ACC112 (cell line): ENCODE data around the gene GK.

ENCODE experiments used
- H2AFZ ChIP-seq: fragments of 200-600 bp; sonication (generic); one replicate; pipeline ENCODE4 v1.6.0; 2017; ENCODE audit warnings: antibody characterized with exemption, low read length; ENCODE audit not compliant: unreplicated experiment
- H3K27ac ChIP-seq: fragments of 200-600 bp; sonication (generic); 2 replicates; pipeline ENCODE4 v1.5.1; 2014; ENCODE audit warnings: low read depth, mild to moderate bottlenecking, antibody characterized with exemption, low read length, moderate library complexity
- H3K27me3 ChIP-seq: fragments of 200-600 bp; sonication (generic); 2 replicates; pipeline ENCODE4 v1.6.1; 2014; ENCODE audit warnings: mild to moderate bottlenecking, antibody characterized with exemption, low read length, moderate library complexity, mixed read lengths; ENCODE audit not compliant: insufficient read depth
- H3K36me3 ChIP-seq: fragments of 200-600 bp; sonication (generic); 2 replicates; pipeline ENCODE4 v1.6.1; 2016; ENCODE audit warnings: mild to moderate bottlenecking, antibody characterized with exemption, low read length, moderate library complexity, mixed read lengths; ENCODE audit not compliant: insufficient read depth
- H3K4me1 ChIP-seq: fragments of 200-600 bp; sonication (generic); one replicate; pipeline ENCODE4 v1.6.1; 2016; ENCODE audit warnings: low read length, mixed read lengths; ENCODE audit not compliant: insufficient read depth, unreplicated experiment, control insufficient read depth
- H3K4me3 ChIP-seq: fragments of 200-600 bp; sonication (generic); 2 replicates; pipeline ENCODE4 v1.5.1; 2014; ENCODE audit warnings: mild to moderate bottlenecking, low read depth, low read length
- H3K79me2 ChIP-seq: fragments of 200-600 bp; sonication (generic); one replicate; pipeline ENCODE4 v1.6.0; 2016; ENCODE audit warnings: low read length; ENCODE audit not compliant: control insufficient read depth, unreplicated experiment, insufficient read depth

GK gene

DNA sequence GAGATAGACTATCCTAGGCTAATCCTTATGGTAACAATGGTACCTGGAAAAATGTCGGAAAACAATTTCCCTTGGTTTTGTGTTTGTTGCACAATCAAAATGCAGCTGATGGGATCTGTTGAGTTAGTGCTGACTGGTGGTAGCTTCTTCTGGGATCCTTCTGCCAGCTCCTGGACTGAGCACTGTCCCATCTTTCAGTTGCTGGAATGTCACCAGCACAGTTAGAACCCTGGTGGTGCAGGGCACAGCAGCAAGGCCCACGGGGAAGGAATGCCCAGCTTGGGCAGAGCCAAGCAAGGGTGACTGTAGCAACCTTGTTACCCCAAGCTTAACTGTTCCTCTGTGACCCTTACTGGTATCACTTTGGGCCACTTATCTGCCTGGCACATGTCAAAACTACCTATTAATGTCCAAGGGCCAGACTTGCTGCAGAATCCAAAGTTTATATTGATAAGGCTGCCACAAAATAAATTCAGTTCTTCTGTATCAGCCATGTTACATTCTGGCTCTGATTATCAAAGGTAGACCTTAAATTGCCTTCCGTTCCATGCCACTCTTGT is 53.1 kb downstream of the GK start:
- no peaks in the 10 kb centered on the region; the same call in 1 of the 2 replicates for H3K36me3 ChIP-seq
- no peak overlapping the region for H3K27ac ChIP-seq
- H3K4me3 ChIP-seq: no peak overlapping the region
- H3K79me2 ChIP-seq: no peaks in the 10 kb centered on the region
- H3K4me1 ChIP-seq: no peaks in the 10 kb centered on the region
- H3K27me3 ChIP-seq: no peaks in the 10 kb centered on the region
- no peak overlapping the region for H2AFZ ChIP-seq

DNA sequence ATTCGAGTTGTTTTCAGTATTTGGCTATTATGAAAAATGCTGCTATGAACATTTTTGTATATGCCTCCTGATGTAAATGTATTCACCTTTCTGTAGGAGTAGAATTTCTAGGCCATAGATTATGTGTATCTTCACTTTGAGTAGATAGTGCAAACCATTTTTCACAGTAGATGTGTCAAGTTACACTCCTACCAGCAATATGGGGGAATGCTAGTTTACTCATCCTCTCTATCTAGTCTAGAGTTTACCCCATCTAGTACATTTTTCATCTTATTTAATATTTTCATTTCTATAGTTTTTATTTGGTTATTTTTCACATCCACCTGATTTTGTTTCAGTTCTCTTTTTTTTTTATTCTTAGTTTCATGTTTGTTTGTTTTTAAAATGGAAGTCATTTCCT is 59.0 kb downstream of the GK start:
- H3K36me3 ChIP-seq: no peaks in the 10 kb centered on the region; the same call in 1 of the 2 replicates
- no peak overlapping the region for H2AFZ ChIP-seq
- no peaks in the 10 kb centered on the region for H3K79me2 ChIP-seq
- H3K27me3 ChIP-seq: no peaks in the 10 kb centered on the region
- no peak overlapping the region for H3K4me3 ChIP-seq
- no peak overlapping the region for H3K27ac ChIP-seq
- no peaks in the 10 kb centered on the region for H3K4me1 ChIP-seq

- no peaks in the 10 kb centered on the region for H3K4me1 ChIP-seq
- no peaks in the 10 kb centered on the region; the same call in 1 of the 2 replicates for H3K36me3 ChIP-seq
- no peak overlapping the region for H3K4me3 ChIP-seq
- no peaks in the 10 kb centered on the region for H3K27me3 ChIP-seq
- H3K27ac ChIP-seq: no peak overlapping the region
- H2AFZ ChIP-seq: no peak overlapping the region
- H3K79me2 ChIP-seq: no peaks in the 10 kb centered on the region
Measured at GRCh38 chrX:30713061-30713525, 59.9 kb downstream of the GK start.

GRCh38 chrX:30714138-30714537 is 60.9 kb downstream of the GK start:
- no peak overlapping the region for H3K4me3 ChIP-seq
- H3K4me1 ChIP-seq: no peaks in the 10 kb centered on the region
- H3K36me3 ChIP-seq: no peaks in the 10 kb centered on the region; the same call in 1 of the 2 replicates
- H3K27me3 ChIP-seq: no peaks in the 10 kb centered on the region
- no peaks in the 10 kb centered on the region for H3K79me2 ChIP-seq
- no peak overlapping the region for H3K27ac ChIP-seq
- H2AFZ ChIP-seq: no peak overlapping the region

- Histone ChIP-seq H3K79me2 (no peaks in the 10 kb centered on the region), H3K4me3 (no peak overlapping the region), H3K4me1 (no peaks in the 10 kb centered on the region), H3K36me3 (no peaks in the 10 kb centered on the region; the same call in 1 of the 2 replicates), H2AFZ (no peak overlapping the region), H3K27ac (no peak overlapping the region), H3K27me3 (no peaks in the 10 kb centered on the region)
Measured at GRCh38 chrX:30715976-30716375, 62.8 kb downstream of the GK start.

GRCh38 chrX:30733852-30734660 is 80.8 kb downstream of the GK start:
- H3K4me1 ChIP-seq: no peaks in the 10 kb centered on the region
- H3K36me3 ChIP-seq: no peaks in the 10 kb centered on the region
- no peaks in the 10 kb centered on the region for H3K79me2 ChIP-seq
- no peak overlapping the region for H3K4me3 ChIP-seq
- H3K27ac ChIP-seq: no peak overlapping the region
- H2AFZ ChIP-seq: no peak overlapping the region
- no peaks in the 10 kb centered on the region for H3K27me3 ChIP-seq

GRCh38 chrX:30734782-30735181 is 81.6 kb downstream of the GK start:
- no peaks in the 10 kb centered on the region for H3K36me3 ChIP-seq
- H3K4me1 ChIP-seq: no peaks in the 10 kb centered on the region
- no peaks in the 10 kb centered on the region for H3K79me2 ChIP-seq
- no peak overlapping the region for H2AFZ ChIP-seq
- no peak overlapping the region for H3K27ac ChIP-seq
- no peak overlapping the region for H3K4me3 ChIP-seq
- no peaks in the 10 kb centered on the region for H3K27me3 ChIP-seq

- H3K27ac ChIP-seq: no peak overlapping the region
- H3K4me1 ChIP-seq: no peaks in the 10 kb centered on the region
- H3K27me3 ChIP-seq: no peaks in the 10 kb centered on the region
- no peaks in the 10 kb centered on the region for H3K79me2 ChIP-seq
- H3K4me3 ChIP-seq: no peak overlapping the region
- H3K36me3 ChIP-seq: no peaks in the 10 kb centered on the region
- H2AFZ ChIP-seq: no peak overlapping the region
Measured at GRCh38 chrX:30735839-30736238, 82.6 kb downstream of the GK start.

DNA sequence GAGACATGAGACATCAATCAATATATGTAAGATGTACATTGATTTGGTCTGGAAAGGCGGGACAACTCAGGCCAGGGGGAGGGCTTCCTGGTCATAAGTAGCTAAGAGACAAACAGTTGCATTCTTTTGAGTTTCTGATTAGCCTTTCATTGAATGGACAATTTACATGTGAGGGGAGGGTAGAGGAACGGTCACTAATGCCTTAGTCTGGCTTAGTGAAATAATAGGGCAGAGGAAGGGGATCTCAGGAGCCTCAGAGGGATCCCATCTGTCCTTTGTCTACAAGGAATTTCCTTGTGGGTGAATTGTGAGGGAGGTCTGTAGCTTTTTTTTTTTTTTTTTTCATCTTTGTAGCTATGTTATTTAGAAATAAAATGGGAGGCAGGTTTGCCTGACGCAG is 88.3 kb downstream of the GK start:
- H3K27me3 ChIP-seq: peaks cover 2% of the 10 kb centered on the region; the same call in 1 of the 2 replicates
- no peaks in the 10 kb centered on the region for H3K79me2 ChIP-seq
- H3K4me1 ChIP-seq: no peaks in the 10 kb centered on the region
- no peaks in the 10 kb centered on the region for H3K36me3 ChIP-seq
- H3K4me3 ChIP-seq: no peak overlapping the region
- no peak overlapping the region for H2AFZ ChIP-seq
- H3K27ac ChIP-seq: no peak overlapping the region

GRCh38 chrX:30748342-30748960 is 95.2 kb downstream of the GK start:
- Histone ChIP-seq H2AFZ (no peak overlapping the region), H3K4me1 (no peaks in the 10 kb centered on the region), H3K27me3 (peaks cover 5% of the 10 kb centered on the region; the same call in 1 of the 2 replicates), H3K36me3 (no peaks in the 10 kb centered on the region), H3K4me3 (no peak overlapping the region), H3K79me2 (no peaks in the 10 kb centered on the region), H3K27ac (no peak overlapping the region)
